Aorta (tissue), 5 donors: Measurements from ENCODE around the gene CD3D. TPM values are rescaled to one million over a fixed set of nuclear protein-coding genes. Genes with fewer than 3 reads are reported as not detected.

Experiments used
- ATAC-seq: fragments of 200-7000 bp; cut with Tn5 transposase; one replicate; pipeline ENCODE4 v1.9.1; 2022; ENCODE audit warnings: moderate library complexity; ENCODE audit not compliant: low FRiP score
- DNase-seq, 2 donors: peaks; one replicate each; pipeline ENCODE4 v3.0.0-alpha.2; 2020
- H3K27ac ChIP-seq, 2 donors: one replicate each; pipeline ENCODE4 v1.5.1; 2013; ENCODE audit warnings: low read length in 2 of 2, mild to moderate bottlenecking in 2 of 2, moderate library complexity in 2 of 2, control low read depth in 1 of 2, inconsistent platforms in 1 of 2, low read depth in 1 of 2
- H3K27me3 ChIP-seq, 2 donors: one replicate each; pipeline ENCODE4 v1.6.1; 2013; ENCODE audit warnings: control low read depth in 1 of 2, low read length in 1 of 2, mild to moderate bottlenecking in 1 of 2, moderate library complexity in 1 of 2; ENCODE audit not compliant: insufficient read depth in 2 of 2, control insufficient read depth in 1 of 2
- H3K36me3 ChIP-seq, 2 donors: one replicate each; pipeline ENCODE4 v1.6.1; 2013; ENCODE audit warnings: control low read depth in 1 of 2, low read length in 1 of 2, mild to moderate bottlenecking in 1 of 2; ENCODE audit not compliant: insufficient read depth in 2 of 2, control insufficient read depth in 1 of 2
- H3K4me1 ChIP-seq, 2 donors: one replicate each; pipeline ENCODE4 v1.6.1; 2013; ENCODE audit warnings: low read length in 2 of 2, control low read depth in 1 of 2, mild to moderate bottlenecking in 1 of 2, moderate library complexity in 1 of 2; ENCODE audit not compliant: insufficient read depth in 2 of 2, control insufficient read depth in 1 of 2
- H3K4me3 ChIP-seq, 2 donors: one replicate each; pipeline ENCODE4 v1.5.1; 2013; ENCODE audit warnings: low read length in 2 of 2, control low read depth in 1 of 2, mild to moderate bottlenecking in 1 of 2
- H3K9me3 ChIP-seq: one replicate; pipeline ENCODE4 v1.6.1; 2013; ENCODE audit warnings: mild to moderate bottlenecking, low read length; ENCODE audit not compliant: control insufficient read depth
- WGBS, 2 donors: extraction: QIAGEN DNeasy Blood & Tissue Kit; methylation state at CpG; one replicate each; pipeline ENCODE4 v1.1.7; 2013; 5-methylcytosine and 5-hydroxymethylcytosine counted together
- intact Hi-C, 2 donors: fragments of 100-400 bp; cut with DNase I; formaldehyde crosslinking; loops; one replicate each; pipeline versions ENCODE4 v1.14.2 to v1.15.0; 2022
- polyA plus RNA-seq, 2 donors: library from polyadenylated mRNA; stranded (reverse); fragments of 200-250 nt; gene quantifications; one replicate each; pipeline ENCODE4 v1.2.3, GENCODE V29; 2013
- total RNA-seq, 2 donors: library from RNA; stranded (reverse); fragmentation: NEBNext Ultra II Directional; extraction: Animal tissue kit (Norgen Biotek cat#: 25700); gene quantifications; one replicate each; pipeline ENCODE4 v1.2.1, GENCODE V29; 2021
- donor health status: healthy with polysubstance abuse.
- donor health status: Bipolar disorder and iron deficiency.
- donor health status: DM: no; HTN: no; CAD: no.
- donor health status: DM: no; HTN: no; CAD: no.
- donor health status: DM: yes; HTN: yes; CAD: no.

CD3D gene
- total and polyA plus RNA-seq, 4 donors: 0.36 to 3.9 (median 3.1) TPM

- Histone ChIP-seq H3K36me3 (no peaks in the 10 kb centered on the region), H3K27ac (no peak overlapping the region), H3K4me1 (no peaks in the 10 kb centered on the region), H3K4me3 (no peak overlapping the region), H3K9me3 (no peaks in the 10 kb centered on the region), H3K27me3 (no peaks in the 10 kb centered on the region)
- no peak for ATAC-seq
- no peak for DNase-seq
- intact Hi-C loops: no loop called here
- 67 to 74% methylated on average over 9 of the region's 9 CpGs for WGBS, 2 donors
Observed at GRCh38 chr11:118343248-118343647, 743 bp upstream of the CD3D start.

- WGBS, 2 donors: 78 to 82% methylated on average over 5 of the region's 5 CpGs
- DNase-seq (no peak), ATAC-seq (no peak)
- intact Hi-C loops: no loop called here
- H3K9me3 ChIP-seq: no peaks in the 10 kb centered on the region
- H3K4me3 ChIP-seq: no peak overlapping the region
- no peaks in the 10 kb centered on the region for H3K4me1 ChIP-seq
- no peak overlapping the region for H3K27ac ChIP-seq
- H3K27me3 ChIP-seq: no peaks in the 10 kb centered on the region
- H3K36me3 ChIP-seq: no peaks in the 10 kb centered on the region
Observed at GRCh38 chr11:118341815-118342489, 553 bp downstream of the CD3D start.

GRCh38 chr11:118341261-118341660 is 1.2 kb downstream of the CD3D start:
- Histone ChIP-seq H3K4me3 (no peak overlapping the region), H3K27me3 (no peaks in the 10 kb centered on the region), H3K27ac (no peak overlapping the region), H3K9me3 (no peaks in the 10 kb centered on the region), H3K4me1 (no peaks in the 10 kb centered on the region), H3K36me3 (no peaks in the 10 kb centered on the region)
- ATAC-seq: no peak
- intact Hi-C loops: no loop called here
- 94 to 97% methylated on average over 3 of the region's 3 CpGs for WGBS, 2 donors
- no peak for DNase-seq

GRCh38 chr11:118340449-118340848 is 2.1 kb downstream of the CD3D start:
- intact Hi-C loops: no loop called here
- no peaks in the 10 kb centered on the region for H3K9me3 ChIP-seq

GRCh38 chr11:118339281-118339961 is 3.1 kb downstream of the CD3D start:
- DNase-seq (no peak), ATAC-seq (no peak)
- H3K36me3 ChIP-seq: no peaks in the 10 kb centered on the region
- H3K4me1 ChIP-seq: no peaks in the 10 kb centered on the region
- WGBS, 2 donors: 73 to 77% methylated on average over 5 of the region's 5 CpGs
- no peak overlapping the region for H3K27ac ChIP-seq
- no peaks in the 10 kb centered on the region for H3K9me3 ChIP-seq
- intact Hi-C loops: no loop called here
- H3K4me3 ChIP-seq: no peak overlapping the region
- H3K27me3 ChIP-seq: no peaks in the 10 kb centered on the region

More at GRCh38 chr11:118340449-118340848, 2.1 kb downstream of the CD3D start:
- Histone ChIP-seq H3K36me3 (no peaks in the 10 kb centered on the region), H3K4me1 (no peaks in the 10 kb centered on the region), H3K27ac (no peak overlapping the region), H3K27me3 (no peaks in the 10 kb centered on the region), H3K4me3 (no peak overlapping the region)
- WGBS, 2 donors: 86 to 88% methylated on average over 3 of the region's 3 CpGs
- ATAC-seq (no peak), DNase-seq (no peak)

GRCh38 chr11:118338637-118339061 is 3.9 kb downstream of the CD3D start:
- no peaks in the 10 kb centered on the region for H3K27me3 ChIP-seq
- H3K4me3 ChIP-seq: no peak overlapping the region
- ATAC-seq (no peak), DNase-seq (peak in 1 of 2 donors; percentile 55)
- 45 to 49% methylated on average over 7 of the region's 7 CpGs for WGBS, 2 donors
- intact Hi-C loops: no loop called here
- H3K4me1 ChIP-seq: no peaks in the 10 kb centered on the region
- no peak overlapping the region for H3K27ac ChIP-seq
- H3K9me3 ChIP-seq: no peaks in the 10 kb centered on the region
- no peaks in the 10 kb centered on the region for H3K36me3 ChIP-seq

GRCh38 chr11:118334745-118335144 is 7.8 kb downstream of the CD3D start:
- ATAC-seq: no peak
- WGBS, 2 donors: 82 to 86% methylated on average over 1 of the region's 1 CpG
- Histone ChIP-seq H3K27me3 (no peaks in the 10 kb centered on the region), H3K27ac (no peak overlapping the region), H3K36me3 (no peaks in the 10 kb centered on the region), H3K4me1 (no peaks in the 10 kb centered on the region), H3K4me3 (no peak overlapping the region), H3K9me3 (no peaks in the 10 kb centered on the region)
- intact Hi-C loops: no loop called here
- no peak for DNase-seq

GRCh38 chr11:118328745-118329144 is 13.8 kb downstream of the CD3D start:
- Histone ChIP-seq H3K4me3 (no peak overlapping the region), H3K27me3 (no peaks in the 10 kb centered on the region), H3K27ac (no peak overlapping the region), H3K9me3 (no peaks in the 10 kb centered on the region), H3K36me3 (no peaks in the 10 kb centered on the region), H3K4me1 (no peaks in the 10 kb centered on the region)
- ATAC-seq (no peak), DNase-seq (no peak)
- intact Hi-C loops: no loop called here

- no peaks in the 10 kb centered on the region for H3K27me3 ChIP-seq
- H3K27ac ChIP-seq: no peak overlapping the region
- H3K9me3 ChIP-seq: no peaks in the 10 kb centered on the region
- intact Hi-C loops: no loop called here
- H3K36me3 ChIP-seq: no peaks in the 10 kb centered on the region
- ATAC-seq (no peak), DNase-seq (no peak)
- H3K4me3 ChIP-seq: no peak overlapping the region
- no peaks in the 10 kb centered on the region for H3K4me1 ChIP-seq
Observed at GRCh38 chr11:118325283-118325682, 17.2 kb downstream of the CD3D start.
